Limb (tissue), 2 donors: ENCODE results near the gene ALX4.
A peak's percentile ranks its signal among the peaks of the same experiment; 100 is the strongest.

Source experiments
- DNase-seq, 2 donors: peaks; one replicate each; pipeline ENCODE4 v3.0.0-alpha.2; 2016; ENCODE audit errors: extremely low spot score in 2 of 2

Gene ALX4

DNA sequence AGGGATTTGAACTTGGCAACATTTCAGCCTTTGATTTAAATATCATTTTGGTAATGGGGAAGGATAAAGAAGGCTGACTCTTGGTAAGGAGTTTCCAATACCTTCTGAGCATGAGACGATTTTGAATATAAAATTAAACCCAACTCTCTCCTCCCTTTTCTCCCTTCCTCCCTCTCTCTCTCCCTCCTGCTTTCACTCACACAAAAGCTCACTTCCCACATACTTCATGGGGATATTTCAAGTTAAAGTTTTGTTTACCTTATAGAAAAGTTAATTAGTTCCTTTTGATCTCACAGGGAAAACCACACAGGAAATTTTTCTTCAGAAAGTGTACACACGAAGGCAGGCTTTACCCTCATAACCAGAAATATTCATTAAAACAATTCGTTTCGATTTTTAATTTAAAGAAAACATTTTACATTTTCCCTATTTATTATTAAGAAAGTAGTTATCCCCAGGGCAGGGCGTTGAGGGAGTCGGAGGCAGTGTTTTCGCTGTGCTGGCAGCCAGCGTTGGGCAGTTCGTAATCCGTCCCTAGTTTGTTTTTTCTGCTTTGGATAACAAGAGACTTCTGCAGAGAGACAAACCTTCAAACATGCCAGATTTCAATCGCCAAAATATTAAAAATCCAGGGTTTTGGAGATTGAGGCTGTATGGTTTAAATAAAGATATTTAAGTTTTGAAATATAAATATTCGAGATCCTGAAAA is 25.3 kb upstream of the ALX4 start:
- no peak for DNase-seq

DNA sequence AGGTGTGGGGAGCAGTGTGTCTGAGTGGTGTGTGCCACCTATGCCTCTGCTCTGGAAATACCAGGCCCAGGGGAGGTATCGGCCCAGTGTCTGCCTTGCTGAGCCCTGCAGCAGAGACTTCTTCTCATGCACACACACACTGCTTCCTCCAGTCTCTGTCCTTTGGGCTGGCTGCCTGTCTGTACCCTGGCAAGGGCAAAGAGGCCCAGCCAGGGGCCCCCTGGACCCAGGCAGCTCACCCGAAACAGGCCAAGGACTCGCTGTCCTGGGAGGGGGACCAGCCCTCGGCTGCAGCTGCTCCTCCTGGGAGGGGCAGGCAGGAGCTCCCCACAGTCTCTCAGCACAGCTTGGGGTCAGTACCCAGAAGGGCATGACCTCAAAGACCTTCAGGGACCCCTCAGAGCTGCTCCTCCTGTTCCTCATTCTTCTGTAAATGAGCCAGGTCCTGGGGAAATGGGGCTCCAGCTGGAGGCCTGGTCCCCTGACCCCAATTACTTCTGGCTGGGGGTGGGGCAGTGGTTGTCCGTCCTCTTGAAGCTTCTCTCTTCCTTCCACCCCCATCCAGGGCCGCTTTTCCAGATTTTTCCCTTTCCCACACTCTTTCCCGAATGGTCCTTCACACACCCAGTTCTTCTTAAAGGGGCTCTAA is 24.5 kb upstream of the ALX4 start:
- no peak for DNase-seq

DNA sequence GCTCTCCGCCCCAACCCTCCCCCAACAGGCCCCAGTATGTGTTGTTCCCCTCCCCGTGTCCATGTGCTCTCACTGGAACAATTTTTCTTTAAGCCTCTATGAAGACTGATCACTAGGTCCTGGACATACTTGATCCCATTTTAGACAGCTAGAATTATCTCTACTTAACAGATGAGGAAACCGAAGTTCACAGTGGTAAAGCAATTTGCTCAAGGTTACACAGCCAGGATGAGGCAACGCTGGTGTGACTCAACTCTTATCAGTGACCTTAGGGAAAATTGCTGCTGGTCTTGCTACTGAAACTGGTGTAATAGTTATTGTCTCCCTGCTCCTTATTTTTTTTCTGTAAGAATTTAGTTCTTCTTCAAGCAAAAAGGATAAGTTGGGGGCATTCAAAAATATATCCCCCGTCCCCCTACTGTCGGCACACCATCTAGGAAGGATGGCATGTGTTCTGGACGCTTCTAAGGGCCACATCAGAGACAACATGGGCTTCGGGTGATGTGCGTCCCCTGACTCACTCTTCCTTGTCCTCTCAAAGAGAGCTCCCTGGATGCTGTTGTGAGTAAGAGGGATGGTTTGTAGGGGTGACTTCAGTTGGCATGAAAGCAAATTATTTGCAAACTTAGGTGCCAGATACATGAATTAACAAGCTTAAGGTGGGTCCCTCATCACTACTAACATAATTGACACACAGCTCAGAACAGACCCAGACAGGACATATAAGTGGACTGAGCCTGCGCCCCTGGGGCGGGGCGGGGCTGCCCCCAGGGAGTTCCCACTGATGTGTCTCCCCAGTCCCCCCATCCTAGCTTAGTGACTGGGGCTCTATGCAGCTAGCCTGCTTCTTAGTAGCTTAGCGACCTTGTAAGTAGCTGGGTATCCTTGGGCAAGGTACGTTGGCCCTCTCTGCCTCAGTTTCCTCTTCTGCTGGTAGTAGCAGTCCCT is 23.6 kb upstream of the ALX4 start:
- no peak for DNase-seq

DNA sequence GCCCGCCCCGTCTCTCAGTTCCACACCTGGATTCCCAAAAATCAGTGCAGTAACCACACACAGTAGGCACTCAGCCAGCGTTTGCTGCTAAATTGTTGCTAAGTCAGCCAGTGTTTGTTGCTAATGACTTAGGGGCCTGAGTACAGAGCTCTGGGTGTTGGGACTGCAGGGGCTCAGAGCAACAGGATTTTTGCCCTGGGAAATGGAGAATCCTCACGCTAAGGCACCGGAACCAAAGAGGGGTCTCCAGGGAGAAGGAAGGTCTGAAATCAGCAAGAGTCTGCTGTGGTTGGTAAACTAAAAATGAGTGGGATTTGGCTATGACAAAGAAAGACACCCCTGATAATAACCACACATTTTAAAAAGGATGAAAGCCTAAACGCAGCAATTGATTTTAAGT is 22.7 kb upstream of the ALX4 start:
- DNase-seq, result no peak

DNA sequence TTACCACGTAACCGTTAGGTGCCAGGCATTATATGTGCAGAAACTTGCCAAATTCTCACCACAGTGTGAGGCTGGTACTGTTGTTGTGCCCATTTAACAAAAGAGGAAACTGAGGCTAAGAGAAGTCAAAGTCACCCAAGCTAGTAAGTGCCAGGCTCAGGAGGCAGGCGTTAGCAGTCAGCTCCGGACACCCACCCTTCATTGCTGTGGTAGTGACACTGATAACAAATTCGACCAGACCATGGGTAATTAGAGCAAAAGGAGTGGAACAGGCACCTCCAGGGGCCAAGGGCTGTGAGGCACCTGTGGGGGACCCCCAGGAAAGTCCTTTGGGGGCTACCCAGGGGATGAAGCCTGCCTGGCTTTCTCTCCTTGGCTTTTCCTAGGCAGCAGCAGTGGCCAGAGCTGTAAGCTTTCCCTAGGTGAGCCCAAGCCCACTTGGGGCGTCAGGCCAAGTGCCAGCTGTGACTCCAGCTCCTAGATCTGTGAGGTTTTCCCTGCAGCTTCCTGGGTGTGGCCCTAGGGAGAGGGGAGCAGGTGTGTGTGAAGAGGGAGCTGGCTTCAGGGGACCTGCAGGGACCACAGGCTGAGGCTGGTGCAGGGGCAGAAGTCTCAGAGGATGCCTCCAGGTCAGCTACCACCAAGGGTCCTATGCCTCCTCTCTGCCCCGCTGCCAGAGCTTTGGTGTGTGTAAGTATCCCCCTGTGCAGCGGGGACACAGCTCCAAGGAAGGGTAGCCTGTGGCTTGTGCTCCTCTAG is 19.7 kb upstream of the ALX4 start:
- DNase-seq, result no peak

DNA sequence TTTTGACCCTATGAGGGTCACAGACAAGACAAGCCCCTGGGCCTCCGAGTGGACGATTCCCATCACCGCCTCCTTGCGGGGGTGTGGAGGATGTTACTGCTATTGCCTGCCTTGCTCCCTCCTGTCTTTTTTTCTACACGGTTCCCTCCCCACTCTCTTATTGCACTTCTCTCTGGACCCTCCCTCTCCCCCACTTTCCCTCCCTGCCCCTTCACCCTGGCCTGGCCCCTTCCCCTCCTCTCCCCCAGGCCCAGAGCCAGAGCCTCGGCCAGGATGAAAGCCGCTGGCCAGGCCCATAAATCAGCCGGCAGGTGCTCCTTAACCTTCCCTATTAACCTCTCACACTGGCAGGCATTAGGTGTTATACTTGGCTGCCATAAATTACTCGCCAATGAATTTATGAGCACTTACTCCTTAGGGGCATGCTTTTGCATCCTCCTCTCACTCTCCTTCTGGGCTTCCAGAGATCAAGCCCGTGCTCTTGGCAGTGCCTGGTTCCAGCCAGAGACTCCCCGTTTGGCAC is 18.3 kb upstream of the ALX4 start:
- no peak for DNase-seq

DNA sequence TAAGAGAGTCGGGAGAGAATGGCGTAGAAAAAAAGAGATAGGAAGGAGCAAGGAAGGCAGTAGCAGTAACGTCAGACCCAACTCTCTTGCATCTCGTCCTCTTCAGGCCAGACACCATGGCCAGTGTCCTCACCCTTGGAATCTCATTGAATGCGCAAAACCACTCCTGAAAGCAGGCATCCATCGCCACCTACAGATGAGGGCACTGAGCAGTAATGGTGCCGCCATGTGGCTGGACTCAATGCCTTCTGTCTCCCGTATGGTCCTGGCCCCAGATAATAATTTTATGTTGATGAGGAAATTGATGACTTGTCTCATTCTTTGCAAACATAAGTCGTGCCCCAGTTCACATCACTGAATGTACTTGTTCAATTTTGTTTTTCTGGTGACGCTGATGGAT is 17.8 kb upstream of the ALX4 start:
- DNase-seq, result no peak

DNA sequence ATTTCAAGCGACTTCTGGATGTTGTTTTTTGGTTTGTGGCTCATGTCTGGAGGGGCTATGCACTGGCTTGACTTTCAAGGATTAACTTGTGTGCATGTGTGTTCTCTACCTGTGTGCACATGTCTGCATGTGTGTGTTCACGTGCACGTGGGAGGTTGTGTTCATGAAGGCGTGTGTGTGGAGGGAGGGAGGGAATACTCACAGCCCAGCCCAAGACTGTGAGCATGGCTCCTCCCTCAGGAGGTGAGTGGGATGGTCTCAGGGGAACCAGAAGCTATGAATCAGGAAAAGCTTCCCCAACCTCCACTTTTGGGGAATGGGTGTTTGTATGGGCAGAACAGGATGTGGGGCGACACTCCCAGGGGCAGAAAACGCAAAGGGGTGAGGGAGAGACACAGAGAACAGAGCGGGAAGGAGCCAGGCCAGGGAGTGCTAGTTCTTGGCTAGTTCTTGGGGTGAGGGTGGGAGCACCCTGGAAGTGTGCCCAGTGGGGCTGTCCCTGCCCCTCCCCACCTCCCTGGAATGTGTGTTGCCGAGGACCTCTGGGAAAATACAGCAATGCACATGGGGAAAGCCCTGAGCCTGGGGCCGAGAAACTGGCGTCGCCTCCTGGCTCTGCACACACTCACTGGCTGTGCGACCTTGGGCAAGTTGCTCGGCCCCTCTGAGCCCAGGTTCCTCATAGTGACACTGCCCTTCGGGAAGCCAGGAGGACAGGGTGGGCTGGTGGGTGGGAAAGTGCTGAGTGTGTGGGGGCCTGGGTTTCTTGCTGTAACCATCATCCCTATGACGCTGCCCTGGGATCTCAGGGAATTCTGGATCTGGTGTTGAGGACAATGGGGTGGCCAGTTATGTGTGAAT is 16.9 kb upstream of the ALX4 start:
- DNase-seq, result no peak

DNA sequence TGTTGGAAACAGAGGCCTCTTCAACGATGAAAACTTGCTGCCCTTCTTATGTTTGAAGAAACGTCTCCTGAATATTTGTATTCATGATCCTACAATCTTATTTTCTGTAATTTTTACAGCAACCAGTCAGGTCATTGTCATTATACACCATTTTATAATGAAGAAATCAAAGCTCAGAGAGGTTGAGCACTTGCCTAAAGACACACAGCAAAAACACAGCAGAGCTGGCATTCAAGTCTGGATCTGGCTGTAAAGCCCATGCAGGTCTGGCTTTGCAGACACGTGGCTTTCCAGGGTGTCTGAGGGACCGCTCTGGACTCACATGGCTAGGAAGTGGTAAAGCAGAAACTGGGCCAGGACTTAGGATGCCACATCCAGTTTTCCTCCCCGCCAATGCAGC is 15.8 kb upstream of the ALX4 start:
- DNase-seq, result no peak

DNA sequence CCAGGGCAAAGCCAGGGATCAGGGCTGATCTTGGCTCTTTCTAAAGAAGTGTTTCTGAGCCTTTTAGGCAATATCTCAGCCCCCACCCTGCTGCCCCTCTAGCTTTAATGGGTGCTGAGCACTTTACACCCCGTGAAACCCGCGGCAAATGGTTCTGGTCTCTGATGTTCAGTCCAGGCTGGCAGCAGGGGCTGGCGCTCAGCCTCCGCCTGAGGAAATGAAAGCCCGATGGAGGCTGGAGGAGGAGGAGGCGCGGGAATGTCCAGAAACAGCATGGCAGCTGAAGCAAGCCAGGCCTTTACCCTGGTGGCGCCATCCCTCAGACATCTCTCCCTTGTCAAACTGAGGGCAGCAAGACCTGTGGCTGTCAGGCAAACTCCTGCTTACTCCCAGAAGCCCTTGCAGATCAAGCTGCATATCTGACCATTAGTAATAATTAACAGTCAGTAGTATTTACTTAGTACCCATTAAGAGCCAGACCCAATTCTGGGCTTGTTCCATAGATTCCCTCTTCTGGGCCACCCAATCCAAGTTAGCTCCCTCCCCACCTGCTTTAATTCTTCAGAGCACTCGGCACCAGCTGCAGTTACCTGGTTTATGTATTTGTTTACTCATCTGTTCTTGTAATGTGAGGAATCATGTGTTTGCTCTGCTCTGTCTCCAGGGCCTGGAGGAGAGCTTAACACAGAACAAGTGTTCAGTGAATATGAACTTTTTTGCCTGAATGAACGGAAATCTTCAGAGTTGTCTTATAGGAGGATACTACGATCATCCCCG is 15.0 kb upstream of the ALX4 start:
- DNase-seq, result no peak

DNA sequence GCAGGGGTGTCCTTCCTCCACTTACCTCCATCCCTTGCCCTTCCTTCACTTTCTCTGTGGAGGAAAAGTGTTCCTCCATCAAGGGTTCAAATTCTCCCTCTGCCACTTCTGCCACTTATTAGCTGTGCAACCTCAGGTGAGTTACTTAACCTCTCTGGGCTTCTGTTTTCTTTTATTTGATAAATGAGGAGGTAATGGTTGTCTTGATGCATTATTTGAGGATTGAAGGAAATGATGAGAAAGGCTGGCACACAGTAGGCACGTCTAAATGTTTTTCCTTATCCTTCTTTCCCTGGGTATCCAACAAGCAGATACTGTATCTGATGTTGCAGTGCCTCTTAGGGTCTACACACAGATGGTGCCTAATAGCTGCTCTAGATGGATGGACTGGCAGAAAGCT is 14.3 kb upstream of the ALX4 start:
- DNase-seq, result no peak

DNA sequence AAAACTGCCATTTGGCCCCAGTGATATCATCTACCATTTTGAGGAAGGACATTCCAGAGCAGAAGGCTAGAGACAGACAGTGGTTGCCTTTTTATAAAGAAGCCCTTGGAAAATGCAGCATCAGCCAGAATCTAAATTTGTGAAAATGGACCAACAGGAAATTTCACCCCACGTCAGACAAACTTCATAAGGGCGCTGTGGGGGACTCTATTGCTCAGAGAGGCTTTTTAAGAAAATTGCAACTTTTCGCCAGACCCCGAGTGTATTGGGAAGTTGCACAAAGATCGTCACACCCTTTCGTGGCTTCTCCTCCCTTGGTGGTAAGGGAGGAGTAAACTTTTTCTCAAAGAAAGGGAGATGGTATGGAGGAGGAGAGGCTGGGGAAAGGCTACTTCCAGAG is 12.3 kb upstream of the ALX4 start:
- DNase-seq, result no peak

DNA sequence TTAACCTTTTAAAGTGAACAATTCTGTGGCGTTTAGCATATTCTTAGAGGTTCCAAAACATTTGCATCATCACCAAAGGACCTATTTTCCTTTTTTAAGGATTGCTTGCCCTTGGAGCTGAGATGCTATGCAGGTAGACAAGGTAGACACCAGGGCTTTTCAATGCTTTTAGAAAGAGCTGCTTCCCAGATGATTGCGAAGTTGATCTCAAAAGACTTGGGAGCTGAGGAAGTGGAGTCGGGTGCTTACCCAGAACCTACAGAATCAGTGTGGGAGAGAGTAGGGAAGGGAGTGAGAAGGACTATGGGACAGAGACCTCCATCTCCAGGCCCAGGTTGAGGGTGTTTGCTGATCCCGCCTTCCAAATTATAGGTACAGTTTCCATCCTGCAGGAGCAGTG is 11.1 kb upstream of the ALX4 start:
- DNase-seq, result no peak

DNA sequence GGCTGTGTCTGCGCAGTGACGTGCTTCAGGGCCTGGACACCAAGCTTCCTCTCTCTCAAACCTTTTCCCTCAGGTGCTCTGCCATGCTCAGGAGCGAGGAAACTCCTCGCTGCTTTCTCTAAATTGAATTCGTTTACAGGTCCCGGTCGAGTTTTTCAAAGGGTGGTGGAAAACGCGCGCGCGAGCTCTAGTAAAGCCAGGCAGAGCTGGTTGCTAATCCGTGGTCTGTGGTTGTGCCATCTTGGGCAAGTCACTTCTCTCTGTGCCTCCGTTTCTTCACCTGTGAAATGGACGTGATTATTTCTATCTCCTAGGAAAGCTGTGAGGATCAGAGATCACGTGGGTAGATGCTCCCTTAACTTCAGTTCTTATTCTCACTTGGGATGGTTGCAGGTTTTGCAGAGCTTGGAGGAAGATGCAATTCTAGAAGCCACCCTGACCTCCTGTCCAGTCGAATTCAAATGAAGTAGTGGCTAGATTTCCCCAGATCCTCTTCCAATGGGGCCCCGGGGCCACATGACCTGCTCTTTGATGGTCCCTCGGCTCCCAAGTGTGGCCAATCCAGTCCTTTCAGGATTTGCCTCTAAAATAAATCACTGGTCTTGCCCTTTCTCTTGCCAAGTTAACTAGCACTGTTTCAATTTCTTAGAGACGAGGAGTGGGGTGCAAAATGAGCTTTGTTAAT is 10.5 kb upstream of the ALX4 start:
- no peak for DNase-seq

DNA sequence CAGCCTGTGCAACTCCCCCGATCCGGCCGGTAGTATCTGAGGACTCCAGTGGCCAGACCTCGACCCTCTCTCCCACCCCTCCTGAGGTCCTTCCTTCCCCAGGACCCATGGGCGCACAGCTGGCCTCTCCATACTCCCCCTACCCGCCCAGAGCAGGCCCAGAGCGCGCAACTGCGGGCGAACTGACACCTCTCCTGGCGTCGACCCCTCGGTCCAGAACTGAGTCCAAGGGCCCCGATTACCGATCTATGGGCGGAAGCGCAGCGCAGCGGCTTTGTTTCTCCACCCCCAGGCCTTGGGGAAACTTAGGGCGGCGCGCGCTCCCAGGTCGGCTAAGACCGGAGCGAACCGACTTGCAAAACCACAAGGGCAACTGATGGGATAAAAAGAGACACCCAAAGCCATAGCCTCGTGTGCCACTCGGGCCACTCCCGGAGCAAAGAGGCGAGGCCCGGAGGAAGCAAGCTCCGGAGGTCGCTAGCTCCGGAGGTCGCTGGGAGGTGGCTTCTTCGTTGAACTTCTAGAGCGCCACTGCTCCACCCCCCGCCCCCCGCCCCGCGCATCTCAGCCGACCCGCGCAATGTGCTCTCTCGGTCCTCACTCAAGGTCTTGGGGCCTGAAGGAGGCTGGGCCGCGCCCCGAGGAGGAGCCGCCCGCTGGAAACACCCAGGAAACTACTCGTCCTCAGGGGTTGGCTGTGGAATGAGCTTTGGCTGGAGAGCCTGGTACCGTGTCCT is 9.8 kb upstream of the ALX4 start:
- no peak for DNase-seq

DNA sequence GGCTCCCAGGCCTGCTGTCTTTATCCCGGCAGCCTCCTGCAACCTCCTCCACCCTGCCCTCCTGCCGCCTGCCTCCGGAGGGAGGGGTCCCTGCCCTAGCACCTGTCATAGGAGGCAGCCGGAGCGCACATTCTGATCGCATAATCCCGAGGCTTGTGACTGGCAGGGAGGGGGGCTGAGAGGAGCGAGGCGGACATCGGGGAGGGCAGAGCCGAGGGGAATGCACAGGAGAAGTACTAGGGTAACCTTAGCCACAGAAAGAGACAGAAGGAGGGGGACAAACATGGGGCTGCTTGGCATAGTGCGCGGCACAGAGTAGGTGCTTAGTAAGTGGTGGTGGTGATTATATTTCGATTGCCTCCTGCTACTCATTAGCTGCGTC is 9.2 kb upstream of the ALX4 start:
- DNase-seq, result no peak

DNA sequence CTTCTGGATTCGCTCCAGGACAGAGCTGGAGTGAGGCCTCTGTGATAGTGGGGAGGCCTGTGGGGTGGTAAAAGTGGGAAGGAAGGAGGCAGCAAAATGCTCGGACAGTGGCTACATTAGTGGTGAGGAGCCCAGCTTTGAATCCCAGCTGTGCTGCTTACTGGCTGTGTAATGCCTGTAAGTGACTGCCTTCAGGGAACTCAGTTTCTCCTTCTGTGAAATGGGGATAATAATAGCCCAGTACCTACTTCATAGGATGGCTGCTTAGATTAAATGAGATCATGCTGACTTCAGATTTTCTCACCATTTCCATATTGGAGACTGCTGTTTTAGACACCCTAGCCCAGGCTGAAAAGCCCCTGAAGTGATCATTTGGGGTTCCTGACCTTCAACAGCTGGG is 8.4 kb upstream of the ALX4 start:
- DNase-seq, result no peak

DNA sequence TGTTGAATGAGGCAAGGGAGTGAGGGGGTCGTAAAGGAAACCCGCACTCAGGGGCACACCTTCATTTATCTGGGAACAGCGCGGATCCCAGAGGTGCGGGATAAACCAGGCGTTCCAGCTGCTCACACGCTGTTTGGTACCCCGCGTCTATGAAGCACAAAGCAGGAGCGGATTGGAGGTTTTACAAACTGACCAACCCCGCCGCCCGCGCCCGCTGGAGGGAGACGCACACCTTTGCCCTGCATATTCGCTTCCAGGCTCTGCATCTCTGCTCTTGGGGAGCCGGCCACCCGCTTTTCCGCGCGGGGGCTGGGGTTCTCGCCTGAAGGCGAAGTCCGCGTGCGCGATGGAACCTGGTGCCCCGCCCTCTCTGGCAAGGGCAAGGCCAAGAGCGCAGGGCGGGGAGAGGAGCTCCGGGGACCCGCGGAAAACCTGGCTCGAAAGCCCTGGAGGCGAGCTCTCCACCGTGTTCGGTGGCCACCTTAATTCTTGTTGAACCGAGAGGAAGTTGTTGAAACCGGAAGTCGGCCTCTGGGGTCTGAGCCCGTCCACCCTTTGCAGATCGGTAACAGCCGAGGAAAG is 6.8 kb upstream of the ALX4 start:
- DNase-seq, result peak in 1 of 2 donors; percentile 58
